SK-N-SH (cell line): ENCODE data around the gene NUP188. TPM values are rescaled to one million over a fixed set of nuclear protein-coding genes. Genes with fewer than 3 reads are reported as not detected.

Experiments used
- CTCF ChIA-PET: fragments of 300-600, 350-600 bp; formaldehyde crosslinking; extraction: SDS; loops from one replicate; lab custom pipeline; 2021; lab: Yijun Ruan, JAX
- POLR2A ChIA-PET: fragments of 350-600 bp; sonication (Branson Sonifier 250); formaldehyde crosslinking; extraction: SDS; loops from one replicate; lab custom pipeline; 2020; ENCODE audit warnings: antibody characterized with exemption, inconsistent platforms; lab: Yijun Ruan, JAX
- DNase-seq: peaks from one replicate; pipeline ENCODE4 v3.0.0; 2012
- H2AFZ ChIP-seq: fragments of 200-600 bp; sonication (generic); 2 replicates; pipeline ENCODE4 v1.8.1; 2016; ENCODE audit warnings: antibody characterized with exemption, mild to moderate bottlenecking, low read depth
- H3F3A ChIP-seq: fragments of 200-600 bp; sonication (generic); replicated peaks from 2 replicates; pipeline ENCODE3; 2016; ENCODE audit warnings: antibody characterized with exemption, mild to moderate bottlenecking; ENCODE audit not compliant: insufficient read depth
- H3K27ac ChIP-seq, 2 experiments: fragments of 200-500 bp in 1 of 2; fragments of 200-600 bp in 1 of 2; sonication (Bioruptor generic) in 1 of 2; sonication (generic), shearing (Covaris generic) in 1 of 2; 2 replicates each; pipeline versions ENCODE4 v1.5.1 to v1.6.1; 2014 to 2016; ENCODE audit warnings: low read depth in 2 of 2, inconsistent platforms in 1 of 2, low read length in 1 of 2, mild to moderate bottlenecking in 1 of 2, mixed read lengths in 1 of 2
- H3K27me3 ChIP-seq: fragments of 200-600 bp; sonication (generic), shearing (Covaris generic); 2 replicates; pipeline ENCODE4 v1.6.1; 2016; ENCODE audit warnings: mixed run types; ENCODE audit not compliant: insufficient read depth
- H3K36me3 ChIP-seq, 2 experiments: fragments of 200-500 bp in 1 of 2; fragments of 200-600 bp in 1 of 2; sonication (Bioruptor generic) in 1 of 2; sonication (generic) in 1 of 2; replicated peaks in 1 of 2; 2 replicates each; pipeline versions ENCODE3 to v1.5.1; 2014 to 2016; ENCODE audit warnings: low read length in 1 of 2, mild to moderate bottlenecking in 1 of 2; ENCODE audit not compliant: insufficient read depth in 2 of 2, control insufficient read depth in 1 of 2
- H3K4me1 ChIP-seq, 2 experiments: fragments of 200-500 bp in 1 of 2; fragments of 200-600 bp in 1 of 2; sonication (Bioruptor generic) in 1 of 2; sonication (generic), shearing (Covaris generic) in 1 of 2; 2 replicates each; pipeline versions ENCODE4 v1.5.1 to v1.6.1; 2014 to 2016; ENCODE audit warnings: low read depth in 1 of 2, low read length in 1 of 2, mixed run types in 1 of 2; ENCODE audit not compliant: insufficient read depth in 2 of 2, control insufficient read depth in 1 of 2
- H3K4me2 ChIP-seq: fragments of 200-600 bp; sonication (generic), shearing (Covaris generic); 2 replicates; pipeline ENCODE4 v1.6.1; 2017; ENCODE audit warnings: mixed run types
- H3K4me3 ChIP-seq, 2 experiments: fragments of 200-500 bp in 1 of 2; fragments of 200-600 bp in 1 of 2; sonication (Bioruptor generic) in 1 of 2; sonication (generic), shearing (Covaris generic) in 1 of 2; 2 replicates each; pipeline versions ENCODE4 v1.5.1 to v1.8.1; 2014 to 2016; ENCODE audit warnings: low read depth in 2 of 2, inconsistent platforms in 1 of 2, low read length in 1 of 2, mild to moderate bottlenecking in 1 of 2, mixed read lengths in 1 of 2, moderate library complexity in 1 of 2
- H3K79me2 ChIP-seq: fragments of 200-600 bp; sonication (generic); 2 replicates; pipeline ENCODE4 v1.8.1; 2017; ENCODE audit warnings: mild to moderate bottlenecking; ENCODE audit not compliant: insufficient read depth
- H3K9ac ChIP-seq: fragments of 200-600 bp; sonication (generic); 2 replicates; pipeline ENCODE4 v1.6.1; 2017; ENCODE audit warnings: mixed run types
- H3K9me2 ChIP-seq: fragments of 200-600 bp; sonication (generic); 2 replicates; pipeline ENCODE4 v1.6.1; 2017; ENCODE audit warnings: mixed run types
- H3K9me3 ChIP-seq: fragments of 200-600 bp; sonication (generic); 2 replicates; pipeline ENCODE4 v1.6.1; 2017; ENCODE audit warnings: mixed run types, mild to moderate bottlenecking, moderate library complexity
- H4K20me1 ChIP-seq: fragments of 200-600 bp; sonication (generic); 2 replicates; pipeline ENCODE4 v1.6.1; 2017; ENCODE audit warnings: mild to moderate bottlenecking, mixed run types; ENCODE audit not compliant: insufficient read depth
- FOSL2 ChIP-seq: IDR thresholded peaks from 2 replicates; pipeline ENCODE4 v1.4.0; 2012; ENCODE audit warnings: low read depth, mild to moderate bottlenecking, moderate library complexity, borderline replicate concordance
- GATA2 ChIP-seq: sonication (generic); formaldehyde crosslinking; IDR thresholded peaks from 2 replicates; pipeline ENCODE4 v1.5.0; 2020; ENCODE audit warnings: mild to moderate bottlenecking, missing genetic modification reagents
- NFIC ChIP-seq: IDR thresholded peaks from 2 replicates; pipeline ENCODE4 v1.4.0; 2012; ENCODE audit warnings: borderline replicate concordance
- POLR2AphosphoS5 ChIP-seq: IDR thresholded peaks from 2 replicates; pipeline ENCODE4 v1.6.1; 2012; ENCODE audit warnings: low read depth, low read length
- RAD21 ChIP-seq: IDR thresholded peaks from 2 replicates; pipeline ENCODE4 v1.6.1; 2012; ENCODE audit warnings: mild to moderate bottlenecking, low read length
- RCOR1 ChIP-seq: fragments of 150-350 bp; IDR thresholded peaks from 2 replicates; pipeline ENCODE4 v1.6.1; 2017; ENCODE audit warnings: antibody characterized with exemption, low read length
- SIN3A ChIP-seq: IDR thresholded peaks from 2 replicates; pipeline ENCODE4 v1.6.1; 2012; ENCODE audit warnings: low read depth, mild to moderate bottlenecking, low read length, moderate library complexity, borderline replicate concordance
- SMC3 ChIP-seq: IDR thresholded peaks from 2 replicates; pipeline ENCODE4 v1.6.1; 2012; ENCODE audit warnings: low read depth, low read length, improper control_type of control experiment
- TCF12 ChIP-seq: IDR thresholded peaks from 2 replicates; pipeline ENCODE4 v1.4.0; 2012
- YY1 ChIP-seq: IDR thresholded peaks from 2 replicates; pipeline ENCODE4 v1.4.0; 2012; ENCODE audit warnings: low read depth, mild to moderate bottlenecking
- WGBS: methylation state at CpG from one replicate; pipeline ENCODE4 v1.1.6; 2017; ENCODE audit warnings: low lambda C conversion rate; 5-methylcytosine and 5-hydroxymethylcytosine counted together
- polyA plus RNA-seq, 3 experiments: library from polyadenylated mRNA; depleted of rRNA; stranded (reverse); fragments of >200 nt; gene quantifications; 2 replicates each; pipeline ENCODE4 v1.2.3, GENCODE V29; 2012
- TF ChIP-seq, protein P1 (sequence below): fragments of 150-350 bp; IDR thresholded peaks from 2 replicates; pipeline ENCODE4 v1.6.1; 2017; ENCODE audit warnings: antibody characterized with exemption, low read length, low read depth, borderline replicate concordance
- TF ChIP-seq, protein P2 (sequence below): fragments of 150-350 bp; IDR thresholded peaks from 2 replicates; pipeline ENCODE4 v1.6.1; 2016; ENCODE audit warnings: mild to moderate bottlenecking, low read depth, low read length
- TF ChIP-seq, protein P3 (sequence below): fragments of 200-600 bp; sonication (generic); IDR thresholded peaks from 2 replicates; pipeline ENCODE4 v1.6.1; 2017; ENCODE audit warnings: antibody characterized with exemption, mild to moderate bottlenecking, moderate library complexity
- TF ChIP-seq, protein P4 (sequence below): IDR thresholded peaks from 2 replicates; pipeline ENCODE4 v1.6.1; 2012; ENCODE audit warnings: mild to moderate bottlenecking, low read depth, low read length, moderate library complexity

The NUP188 gene
- polyA plus RNA-seq, 1 of the 3 experiments (the other 2 are of a cell fraction): 49.5 TPM

DNA sequence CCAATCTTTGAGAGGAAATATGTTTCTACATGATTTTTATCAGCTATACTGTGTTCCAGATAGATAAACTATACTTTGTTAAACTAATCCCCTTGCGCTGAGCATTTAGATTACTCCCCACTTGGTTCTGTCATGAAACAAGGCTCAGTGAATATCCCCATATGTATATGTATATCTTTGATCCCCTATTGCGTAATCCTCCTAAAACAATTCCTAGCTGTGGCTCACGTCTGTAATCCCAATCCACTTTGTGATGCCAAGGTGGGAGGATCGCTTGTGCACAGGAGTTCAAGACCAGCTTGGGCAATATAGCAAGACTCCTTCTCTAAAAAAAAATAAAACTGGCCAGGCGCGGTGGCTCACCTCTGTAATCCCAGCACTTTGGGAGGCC lies 24.0 kb upstream of the NUP188 start (continued):
- TF ChIP-seq POLR2AphosphoS5: no peak
- TF ChIP-seq TCF12: no peak
- no peak for TF ChIP-seq NFIC
- TF ChIP-seq YY1: no peak
- TF ChIP-seq GATA2 (CRISPR knock-in tag): no peak
- TF ChIP-seq RCOR1: no peak
- no peak for TF ChIP-seq RAD21
- no peak for TF ChIP-seq FOSL2
- TF ChIP-seq SIN3A: no peak
- TF ChIP-seq, protein P1, sequence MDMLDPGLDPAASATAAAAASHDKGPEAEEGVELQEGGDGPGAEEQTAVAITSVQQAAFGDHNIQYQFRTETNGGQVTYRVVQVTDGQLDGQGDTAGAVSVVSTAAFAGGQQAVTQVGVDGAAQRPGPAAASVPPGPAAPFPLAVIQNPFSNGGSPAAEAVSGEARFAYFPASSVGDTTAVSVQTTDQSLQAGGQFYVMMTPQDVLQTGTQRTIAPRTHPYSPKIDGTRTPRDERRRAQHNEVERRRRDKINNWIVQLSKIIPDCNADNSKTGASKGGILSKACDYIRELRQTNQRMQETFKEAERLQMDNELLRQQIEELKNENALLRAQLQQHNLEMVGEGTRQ: no peak
- TF ChIP-seq, protein P2, sequence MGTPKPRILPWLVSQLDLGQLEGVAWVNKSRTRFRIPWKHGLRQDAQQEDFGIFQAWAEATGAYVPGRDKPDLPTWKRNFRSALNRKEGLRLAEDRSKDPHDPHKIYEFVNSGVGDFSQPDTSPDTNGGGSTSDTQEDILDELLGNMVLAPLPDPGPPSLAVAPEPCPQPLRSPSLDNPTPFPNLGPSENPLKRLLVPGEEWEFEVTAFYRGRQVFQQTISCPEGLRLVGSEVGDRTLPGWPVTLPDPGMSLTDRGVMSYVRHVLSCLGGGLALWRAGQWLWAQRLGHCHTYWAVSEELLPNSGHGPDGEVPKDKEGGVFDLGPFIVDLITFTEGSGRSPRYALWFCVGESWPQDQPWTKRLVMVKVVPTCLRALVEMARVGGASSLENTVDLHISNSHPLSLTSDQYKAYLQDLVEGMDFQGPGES: no peak
- TF ChIP-seq, protein P3, sequence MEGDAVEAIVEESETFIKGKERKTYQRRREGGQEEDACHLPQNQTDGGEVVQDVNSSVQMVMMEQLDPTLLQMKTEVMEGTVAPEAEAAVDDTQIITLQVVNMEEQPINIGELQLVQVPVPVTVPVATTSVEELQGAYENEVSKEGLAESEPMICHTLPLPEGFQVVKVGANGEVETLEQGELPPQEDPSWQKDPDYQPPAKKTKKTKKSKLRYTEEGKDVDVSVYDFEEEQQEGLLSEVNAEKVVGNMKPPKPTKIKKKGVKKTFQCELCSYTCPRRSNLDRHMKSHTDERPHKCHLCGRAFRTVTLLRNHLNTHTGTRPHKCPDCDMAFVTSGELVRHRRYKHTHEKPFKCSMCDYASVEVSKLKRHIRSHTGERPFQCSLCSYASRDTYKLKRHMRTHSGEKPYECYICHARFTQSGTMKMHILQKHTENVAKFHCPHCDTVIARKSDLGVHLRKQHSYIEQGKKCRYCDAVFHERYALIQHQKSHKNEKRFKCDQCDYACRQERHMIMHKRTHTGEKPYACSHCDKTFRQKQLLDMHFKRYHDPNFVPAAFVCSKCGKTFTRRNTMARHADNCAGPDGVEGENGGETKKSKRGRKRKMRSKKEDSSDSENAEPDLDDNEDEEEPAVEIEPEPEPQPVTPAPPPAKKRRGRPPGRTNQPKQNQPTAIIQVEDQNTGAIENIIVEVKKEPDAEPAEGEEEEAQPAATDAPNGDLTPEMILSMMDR: no peak

DNA sequence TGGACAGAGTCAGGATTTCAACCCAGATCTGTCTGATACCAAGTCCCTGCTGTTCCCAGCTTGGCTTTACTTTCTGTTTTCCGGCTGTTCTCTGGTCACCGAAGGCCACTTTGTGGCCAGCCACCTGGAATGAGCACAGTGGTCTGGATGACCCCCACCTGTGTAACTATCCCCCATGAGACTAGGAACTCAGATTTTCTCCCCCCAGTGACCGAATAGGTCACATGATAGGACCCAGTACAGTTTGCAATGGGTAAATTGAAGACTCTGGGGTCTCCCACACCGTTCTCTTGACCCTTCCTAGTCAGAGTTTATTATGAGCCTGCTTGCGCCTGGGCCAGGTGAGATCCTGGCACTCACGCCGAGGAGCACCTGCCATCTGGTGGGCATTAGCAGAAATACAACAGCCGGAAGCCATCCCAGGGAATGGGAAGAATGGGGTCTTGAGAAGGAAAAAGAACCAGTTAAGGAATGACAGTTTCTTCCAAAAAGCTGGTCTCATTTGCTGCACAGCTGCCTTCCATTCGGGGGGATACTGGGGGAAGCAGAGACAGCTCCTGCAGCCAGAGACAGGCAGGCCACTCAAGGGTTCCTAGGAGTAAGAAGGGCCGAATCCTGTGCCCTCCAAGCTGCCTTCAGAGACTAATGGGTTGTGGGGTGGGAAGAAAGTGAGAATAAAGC lies 19.6 kb upstream of the NUP188 start:
- H3K9ac ChIP-seq: no peak overlapping the region
- no peak overlapping the region for H3K27ac ChIP-seq
- no peaks in the 10 kb centered on the region for H3K9me3 ChIP-seq
- ChIA-PET POLR2A (interaction anchor here (0.7 kb wide), 1 partner anchor 45 kb away, joined by 4 read pairs; no protein-coding TSS in a partner anchor), CTCF (interaction anchor here (0.6 to 7.1 kb wide), 43 partner anchors 8 to 324 kb away, joined by 3 to 73 read pairs (median 6); partner anchors contain the start of genes ENDOG, KYAT1, LRRC8A and PKN3)
- no peaks in the 10 kb centered on the region for H3K9me2 ChIP-seq
- no peaks in the 10 kb centered on the region for H3K36me3 ChIP-seq
- no peaks in the 10 kb centered on the region for H3K79me2 ChIP-seq
- peak; percentile 85 for DNase-seq
- no peaks in the 10 kb centered on the region for H4K20me1 ChIP-seq
- no peaks in the 10 kb centered on the region for H3K27me3 ChIP-seq
- no peaks in the 10 kb centered on the region; a peak in 1 of 4 replicates for H3K4me1 ChIP-seq
- peak overlapping the region; percentile 70 for H2AFZ ChIP-seq
- no peaks in the 10 kb centered on the region for H3F3A ChIP-seq
- TF ChIP-seq RAD21: peak; percentile 89
- TF ChIP-seq, protein P3: peak; percentile 91
- TF ChIP-seq SMC3: peak; percentile 85
- TF ChIP-seq, protein P4, sequence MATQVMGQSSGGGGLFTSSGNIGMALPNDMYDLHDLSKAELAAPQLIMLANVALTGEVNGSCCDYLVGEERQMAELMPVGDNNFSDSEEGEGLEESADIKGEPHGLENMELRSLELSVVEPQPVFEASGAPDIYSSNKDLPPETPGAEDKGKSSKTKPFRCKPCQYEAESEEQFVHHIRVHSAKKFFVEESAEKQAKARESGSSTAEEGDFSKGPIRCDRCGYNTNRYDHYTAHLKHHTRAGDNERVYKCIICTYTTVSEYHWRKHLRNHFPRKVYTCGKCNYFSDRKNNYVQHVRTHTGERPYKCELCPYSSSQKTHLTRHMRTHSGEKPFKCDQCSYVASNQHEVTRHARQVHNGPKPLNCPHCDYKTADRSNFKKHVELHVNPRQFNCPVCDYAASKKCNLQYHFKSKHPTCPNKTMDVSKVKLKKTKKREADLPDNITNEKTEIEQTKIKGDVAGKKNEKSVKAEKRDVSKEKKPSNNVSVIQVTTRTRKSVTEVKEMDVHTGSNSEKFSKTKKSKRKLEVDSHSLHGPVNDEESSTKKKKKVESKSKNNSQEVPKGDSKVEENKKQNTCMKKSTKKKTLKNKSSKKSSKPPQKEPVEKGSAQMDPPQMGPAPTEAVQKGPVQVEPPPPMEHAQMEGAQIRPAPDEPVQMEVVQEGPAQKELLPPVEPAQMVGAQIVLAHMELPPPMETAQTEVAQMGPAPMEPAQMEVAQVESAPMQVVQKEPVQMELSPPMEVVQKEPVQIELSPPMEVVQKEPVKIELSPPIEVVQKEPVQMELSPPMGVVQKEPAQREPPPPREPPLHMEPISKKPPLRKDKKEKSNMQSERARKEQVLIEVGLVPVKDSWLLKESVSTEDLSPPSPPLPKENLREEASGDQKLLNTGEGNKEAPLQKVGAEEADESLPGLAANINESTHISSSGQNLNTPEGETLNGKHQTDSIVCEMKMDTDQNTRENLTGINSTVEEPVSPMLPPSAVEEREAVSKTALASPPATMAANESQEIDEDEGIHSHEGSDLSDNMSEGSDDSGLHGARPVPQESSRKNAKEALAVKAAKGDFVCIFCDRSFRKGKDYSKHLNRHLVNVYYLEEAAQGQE: no peak
- TF ChIP-seq, all 33 proteins: peak for 3
- 18% methylated on average over 10 of the region's 10 CpGs for WGBS
- Histone ChIP-seq H3K4me2 (no peak overlapping the region), H3K4me3 (no peak overlapping the region; a peak in 1 of 4 replicates)
